ENCODE measurements around the gene CES2.

Gene CES2

GRCh38 chr16:66901626-66902025 lies 33.7 kb upstream of the CES2 start:
- Histone ChIP-seq H3K9me3 (ENCODE audit: control insufficient read depth in 1 of 2, low read length in 2 of 2) (no peaks in the 10 kb centered on the region), H3K9ac (ENCODE audit: low read depth in 1 of 2, low read length in 2 of 2) (no peak overlapping the region), H3K27ac (ENCODE audit: low read depth, low read length) (no peak overlapping the region), H3K36me3 (ENCODE audit: control insufficient read depth in 1 of 2, insufficient read depth in 2 of 2, low read length in 2 of 2) (no peaks in the 10 kb centered on the region), H3K4me1 (ENCODE audit: control insufficient read depth in 1 of 2, insufficient read depth in 2 of 2, low read length in 2 of 2) (peaks cover 64 to 74% of the 10 kb centered on the region in 2 donors), H3K4me3 (ENCODE audit: low read depth in 1 of 2, low read length in 2 of 2) (no peak overlapping the region), H3K27me3 (ENCODE audit: control insufficient read depth in 1 of 2, insufficient read depth in 2 of 2, low read length in 2 of 2) (no peaks in the 10 kb centered on the region)

GRCh38 chr16:66902648-66903543 lies 32.4 kb upstream of the CES2 start:
- H3K9ac ChIP-seq (ENCODE audit: low read depth in 1 of 2, low read length in 2 of 2): no peak overlapping the region
- no peaks in the 10 kb centered on the region for H3K36me3 ChIP-seq (ENCODE audit: control insufficient read depth in 1 of 2, insufficient read depth in 2 of 2, low read length in 2 of 2)
- no peaks in the 10 kb centered on the region for H3K27me3 ChIP-seq (ENCODE audit: control insufficient read depth in 1 of 2, insufficient read depth in 2 of 2, low read length in 2 of 2)
- H3K27ac ChIP-seq (ENCODE audit: low read depth, low read length): no peak overlapping the region
- no peaks in the 10 kb centered on the region for H3K9me3 ChIP-seq (ENCODE audit: control insufficient read depth in 1 of 2, low read length in 2 of 2)
- H3K4me3 ChIP-seq (ENCODE audit: low read depth in 1 of 2, low read length in 2 of 2): no peak overlapping the region
- peaks cover 65 to 74% of the 10 kb centered on the region in 2 donors for H3K4me1 ChIP-seq (ENCODE audit: control insufficient read depth in 1 of 2, insufficient read depth in 2 of 2, low read length in 2 of 2)

- H3K27me3 ChIP-seq (ENCODE audit: control insufficient read depth in 1 of 2, insufficient read depth in 2 of 2, low read length in 2 of 2): no peaks in the 10 kb centered on the region
- peak overlapping the region in 1 of 2 donors; percentile 37 for H3K9ac ChIP-seq (ENCODE audit: low read depth in 1 of 2, low read length in 2 of 2)
- H3K4me1 ChIP-seq (ENCODE audit: control insufficient read depth in 1 of 2, insufficient read depth in 2 of 2, low read length in 2 of 2): peaks cover 61 to 68% of the 10 kb centered on the region in 2 donors
- H3K4me3 ChIP-seq (ENCODE audit: low read depth in 1 of 2, low read length in 2 of 2): no peak overlapping the region
- no peaks in the 10 kb centered on the region for H3K36me3 ChIP-seq (ENCODE audit: control insufficient read depth in 1 of 2, insufficient read depth in 2 of 2, low read length in 2 of 2)
- no peak overlapping the region for H3K27ac ChIP-seq (ENCODE audit: low read depth, low read length)
- H3K9me3 ChIP-seq (ENCODE audit: control insufficient read depth in 1 of 2, low read length in 2 of 2): no peaks in the 10 kb centered on the region
Measured at GRCh38 chr16:66903544-66904427, 31.5 kb upstream of the CES2 start.

GRCh38 chr16:66904428-66904845 lies 30.9 kb upstream of the CES2 start:
- no peak overlapping the region for H3K27ac ChIP-seq (ENCODE audit: low read depth, low read length)
- no peak overlapping the region for H3K9ac ChIP-seq (ENCODE audit: low read depth in 1 of 2, low read length in 2 of 2)
- no peaks in the 10 kb centered on the region for H3K36me3 ChIP-seq (ENCODE audit: control insufficient read depth in 1 of 2, insufficient read depth in 2 of 2, low read length in 2 of 2)
- H3K4me3 ChIP-seq (ENCODE audit: low read depth in 1 of 2, low read length in 2 of 2): no peak overlapping the region
- H3K27me3 ChIP-seq (ENCODE audit: control insufficient read depth in 1 of 2, insufficient read depth in 2 of 2, low read length in 2 of 2): no peaks in the 10 kb centered on the region
- H3K9me3 ChIP-seq (ENCODE audit: control insufficient read depth in 1 of 2, low read length in 2 of 2): no peaks in the 10 kb centered on the region
- H3K4me1 ChIP-seq (ENCODE audit: control insufficient read depth in 1 of 2, insufficient read depth in 2 of 2, low read length in 2 of 2): peaks cover 55 to 61% of the 10 kb centered on the region in 2 donors

GRCh38 chr16:66904846-66905632 lies 30.3 kb upstream of the CES2 start:
- Histone ChIP-seq H3K4me1 (ENCODE audit: control insufficient read depth in 1 of 2, insufficient read depth in 2 of 2, low read length in 2 of 2) (peaks cover 49 to 55% of the 10 kb centered on the region in 2 donors), H3K36me3 (ENCODE audit: control insufficient read depth in 1 of 2, insufficient read depth in 2 of 2, low read length in 2 of 2) (no peaks in the 10 kb centered on the region), H3K9ac (ENCODE audit: low read depth in 1 of 2, low read length in 2 of 2) (peak overlapping the region in 1 of 2 donors; percentile 63), H3K27ac (ENCODE audit: low read depth, low read length) (peak overlapping the region; percentile 42), H3K9me3 (ENCODE audit: control insufficient read depth in 1 of 2, low read length in 2 of 2) (no peaks in the 10 kb centered on the region), H3K27me3 (ENCODE audit: control insufficient read depth in 1 of 2, insufficient read depth in 2 of 2, low read length in 2 of 2) (no peaks in the 10 kb centered on the region), H3K4me3 (ENCODE audit: low read depth in 1 of 2, low read length in 2 of 2) (no peak overlapping the region)

GRCh38 chr16:66905633-66906539 lies 29.4 kb upstream of the CES2 start:
- H3K9ac ChIP-seq (ENCODE audit: low read depth in 1 of 2, low read length in 2 of 2): peak overlapping the region in 1 of 2 donors; percentile 63
- no peaks in the 10 kb centered on the region for H3K36me3 ChIP-seq (ENCODE audit: control insufficient read depth in 1 of 2, insufficient read depth in 2 of 2, low read length in 2 of 2)
- H3K4me1 ChIP-seq (ENCODE audit: control insufficient read depth in 1 of 2, insufficient read depth in 2 of 2, low read length in 2 of 2): peaks cover 41 to 48% of the 10 kb centered on the region in 2 donors
- H3K9me3 ChIP-seq (ENCODE audit: control insufficient read depth in 1 of 2, low read length in 2 of 2): no peaks in the 10 kb centered on the region
- no peaks in the 10 kb centered on the region for H3K27me3 ChIP-seq (ENCODE audit: control insufficient read depth in 1 of 2, insufficient read depth in 2 of 2, low read length in 2 of 2)
- peak overlapping the region; percentile 42 for H3K27ac ChIP-seq (ENCODE audit: low read depth, low read length)
- no peak overlapping the region for H3K4me3 ChIP-seq (ENCODE audit: low read depth in 1 of 2, low read length in 2 of 2)

- Histone ChIP-seq H3K4me3 (ENCODE audit: low read depth in 1 of 2, low read length in 2 of 2) (no peak overlapping the region), H3K9ac (ENCODE audit: low read depth in 1 of 2, low read length in 2 of 2) (no peak overlapping the region), H3K27ac (ENCODE audit: low read depth, low read length) (no peak overlapping the region), H3K9me3 (ENCODE audit: control insufficient read depth in 1 of 2, low read length in 2 of 2) (no peaks in the 10 kb centered on the region), H3K36me3 (ENCODE audit: control insufficient read depth in 1 of 2, insufficient read depth in 2 of 2, low read length in 2 of 2) (no peaks in the 10 kb centered on the region), H3K4me1 (ENCODE audit: control insufficient read depth in 1 of 2, insufficient read depth in 2 of 2, low read length in 2 of 2) (peaks cover 30 to 39% of the 10 kb centered on the region in 2 donors), H3K27me3 (ENCODE audit: control insufficient read depth in 1 of 2, insufficient read depth in 2 of 2, low read length in 2 of 2) (no peaks in the 10 kb centered on the region)
Measured at GRCh38 chr16:66906916-66907836, 28.1 kb upstream of the CES2 start.

GRCh38 chr16:66908116-66908515 lies 27.2 kb upstream of the CES2 start:
- Histone ChIP-seq H3K4me3 (ENCODE audit: low read depth in 1 of 2, low read length in 2 of 2) (no peak overlapping the region), H3K27ac (ENCODE audit: low read depth, low read length) (no peak overlapping the region), H3K9me3 (ENCODE audit: control insufficient read depth in 1 of 2, low read length in 2 of 2) (no peaks in the 10 kb centered on the region), H3K9ac (ENCODE audit: low read depth in 1 of 2, low read length in 2 of 2) (no peak overlapping the region), H3K4me1 (ENCODE audit: control insufficient read depth in 1 of 2, insufficient read depth in 2 of 2, low read length in 2 of 2) (peaks cover 30 to 39% of the 10 kb centered on the region in 2 donors), H3K36me3 (ENCODE audit: control insufficient read depth in 1 of 2, insufficient read depth in 2 of 2, low read length in 2 of 2) (no peaks in the 10 kb centered on the region), H3K27me3 (ENCODE audit: control insufficient read depth in 1 of 2, insufficient read depth in 2 of 2, low read length in 2 of 2) (no peaks in the 10 kb centered on the region)

All from duodenal mucosa (tissue), 2 donors.